Measurements from ENCODE around the gene ZNF488.

- no peak for TF ChIP-seq CTCF (IDR thresholded peaks at IDR 0.05)
- no peak for TF ChIP-seq POLR2AphosphoS5 (IDR thresholded peaks at IDR 0.05)
- TF ChIP-seq POLR2A (IDR thresholded peaks at IDR 0.05) = no peak
- TF ChIP-seq EP300 (IDR thresholded peaks at IDR 0.05) = no peak
These were observed 46.8 kb downstream of the ZNF488 start for GRCh38 chr10:47337310-47337709.

All from suprapubic skin (tissue), 4 donors.